Measurements from ENCODE around the gene PRDX1.
"Not testable (repeated sequence)": the region's sequence is repeated elsewhere in the genome, so short reads cannot be mapped to it uniquely, and the experiment has no call there.

The PRDX1 gene

DNA sequence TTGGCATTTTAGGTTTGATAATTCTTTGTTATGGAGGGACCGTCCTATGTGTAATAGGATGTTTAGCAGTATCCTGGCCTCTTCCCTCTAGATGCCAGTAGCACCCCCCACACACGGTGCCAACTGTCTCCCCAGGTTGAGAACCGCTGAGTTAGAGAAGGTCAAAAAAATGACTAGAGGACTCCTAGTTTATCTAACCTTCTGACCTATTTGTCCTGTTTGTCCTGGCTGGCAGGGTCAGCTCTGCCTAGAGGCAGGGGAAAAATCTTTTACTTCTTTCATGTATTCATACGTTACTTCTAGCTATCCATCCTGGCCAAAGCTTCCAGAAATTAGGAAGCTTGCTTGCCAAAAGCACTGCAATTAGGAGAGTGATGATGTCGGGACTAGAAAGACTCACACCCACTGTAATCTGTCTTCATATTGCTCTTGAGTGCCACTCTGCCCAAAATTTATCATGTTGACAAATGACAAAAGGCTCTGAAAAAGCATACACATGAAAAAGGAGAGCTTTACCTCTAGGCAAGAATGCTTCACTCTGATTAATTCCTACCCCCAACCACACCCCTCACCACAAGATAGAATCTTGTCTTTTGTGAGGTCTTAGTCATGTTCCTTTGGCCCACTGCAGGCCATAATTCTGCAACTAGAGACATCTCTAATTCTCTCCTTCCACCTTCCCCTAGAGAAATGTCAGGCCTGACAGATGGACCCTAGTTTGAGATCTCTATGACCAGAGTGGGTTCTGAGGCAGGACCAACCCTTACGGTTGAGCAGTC, 14.5 kb upstream of the PRDX1 start:
- DNase-seq: no peak

DNA sequence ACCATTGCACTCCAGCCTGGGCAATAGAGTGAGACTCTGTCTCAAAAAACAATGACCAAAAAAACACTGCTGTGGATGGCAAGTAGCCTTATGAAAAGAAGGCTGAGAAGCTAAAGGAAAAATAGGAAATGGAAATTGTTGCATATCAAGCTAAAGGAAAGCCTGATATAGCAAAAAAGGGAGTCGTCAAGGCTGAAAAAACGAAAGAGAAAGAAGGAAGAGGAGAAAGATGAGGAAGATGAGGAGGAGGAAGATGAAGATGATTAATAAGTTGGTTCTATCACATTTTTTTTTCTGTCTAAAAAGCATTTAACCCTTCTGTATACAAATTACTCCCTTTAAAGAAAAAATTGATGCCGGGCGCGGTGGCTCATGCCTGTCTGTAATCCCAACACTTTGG, 10.2 kb upstream of the PRDX1 start:
- DNase-seq: no peak

DNA sequence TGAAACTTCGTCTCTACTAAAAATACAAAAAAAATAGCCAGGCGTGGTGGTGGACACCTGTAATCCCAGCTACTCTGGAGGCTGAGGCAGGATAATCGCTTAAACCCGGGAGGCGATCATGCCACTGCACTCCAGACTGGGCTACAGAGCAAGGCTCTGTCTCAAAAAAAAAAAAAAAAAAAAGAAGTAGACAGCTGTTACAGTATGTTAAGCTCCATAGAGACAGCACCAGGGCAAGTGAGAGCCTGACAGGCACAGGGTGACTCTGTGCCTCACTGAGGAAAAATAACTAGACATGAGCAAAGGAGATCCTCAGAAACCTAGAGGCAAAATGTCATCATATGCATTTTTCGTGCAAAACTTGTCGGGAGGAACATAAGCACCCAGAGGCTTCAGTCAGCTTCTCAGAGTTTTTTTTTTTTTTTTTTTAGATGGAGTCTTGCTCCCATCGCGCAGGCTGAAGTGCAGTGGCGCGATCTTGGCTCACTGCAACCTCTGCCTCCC, 9.0 kb upstream of the PRDX1 start:
- no peak for DNase-seq

DNA sequence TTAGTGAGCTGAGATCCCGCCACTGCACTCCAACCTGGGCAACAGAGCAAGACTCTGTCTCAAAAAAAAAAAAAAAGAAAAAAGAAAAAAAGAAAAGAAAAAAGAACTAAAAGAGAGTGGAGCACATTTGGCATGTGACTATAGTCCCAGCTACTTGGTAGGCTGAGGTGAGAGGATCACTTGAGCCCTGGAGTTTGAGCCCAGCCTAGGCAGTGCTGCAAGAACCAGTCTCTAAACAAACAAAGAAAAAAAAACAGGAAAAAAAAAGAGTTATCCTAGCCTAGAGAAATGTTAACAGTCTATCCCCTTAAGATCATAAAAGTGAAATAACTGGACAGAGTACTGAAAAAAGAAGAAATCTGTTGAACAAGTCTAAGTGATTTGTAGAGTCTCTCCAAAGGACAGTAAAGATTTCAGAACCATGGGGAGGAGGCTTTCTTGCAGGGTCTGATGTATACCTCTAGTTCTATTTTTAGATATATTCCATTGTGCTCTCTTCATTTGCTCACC, 4.5 kb upstream of the PRDX1 start:
- DNase-seq: no peak

DNA sequence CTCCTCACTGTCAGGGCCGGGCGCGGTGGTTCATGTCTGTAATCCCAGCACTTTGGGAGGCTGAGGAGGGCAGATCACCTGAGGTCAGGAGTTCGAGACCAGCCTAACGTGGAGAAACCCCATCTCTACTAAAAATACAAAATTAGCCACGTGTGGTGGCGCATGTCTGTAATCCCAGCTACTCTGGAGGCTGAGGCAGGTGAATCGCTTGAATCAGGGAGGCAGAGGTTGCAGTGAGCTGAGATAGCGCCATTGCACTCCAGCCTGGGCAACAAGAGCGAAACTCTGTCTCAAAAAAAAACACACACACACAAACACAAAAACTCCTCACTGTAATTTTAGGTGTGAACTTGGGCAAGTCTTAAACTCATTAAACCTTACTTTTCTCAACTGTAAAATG, 2.3 kb upstream of the PRDX1 start:
- DNase-seq: not testable (repeated sequence)

DNA sequence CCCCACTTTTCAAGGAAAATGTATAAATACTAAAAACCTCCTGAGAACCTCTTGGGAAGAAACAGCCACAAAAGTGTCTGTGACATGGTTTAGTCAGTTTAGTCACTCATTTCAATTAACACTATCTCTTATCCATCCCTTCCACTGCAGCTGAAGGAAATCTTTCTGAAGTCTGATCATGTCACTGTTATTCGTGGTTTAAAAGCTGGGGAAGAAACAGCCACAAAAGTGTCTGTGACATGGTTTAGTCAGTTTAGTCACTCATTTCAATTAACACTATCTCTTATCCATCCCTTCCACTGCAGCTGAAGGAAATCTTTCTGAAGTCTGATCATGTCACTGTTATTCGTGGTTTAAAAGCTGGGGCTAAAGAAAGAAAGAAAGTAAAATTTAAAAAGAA, 1.8 kb upstream of the PRDX1 start:
- DNase-seq: not testable (repeated sequence)

DNA sequence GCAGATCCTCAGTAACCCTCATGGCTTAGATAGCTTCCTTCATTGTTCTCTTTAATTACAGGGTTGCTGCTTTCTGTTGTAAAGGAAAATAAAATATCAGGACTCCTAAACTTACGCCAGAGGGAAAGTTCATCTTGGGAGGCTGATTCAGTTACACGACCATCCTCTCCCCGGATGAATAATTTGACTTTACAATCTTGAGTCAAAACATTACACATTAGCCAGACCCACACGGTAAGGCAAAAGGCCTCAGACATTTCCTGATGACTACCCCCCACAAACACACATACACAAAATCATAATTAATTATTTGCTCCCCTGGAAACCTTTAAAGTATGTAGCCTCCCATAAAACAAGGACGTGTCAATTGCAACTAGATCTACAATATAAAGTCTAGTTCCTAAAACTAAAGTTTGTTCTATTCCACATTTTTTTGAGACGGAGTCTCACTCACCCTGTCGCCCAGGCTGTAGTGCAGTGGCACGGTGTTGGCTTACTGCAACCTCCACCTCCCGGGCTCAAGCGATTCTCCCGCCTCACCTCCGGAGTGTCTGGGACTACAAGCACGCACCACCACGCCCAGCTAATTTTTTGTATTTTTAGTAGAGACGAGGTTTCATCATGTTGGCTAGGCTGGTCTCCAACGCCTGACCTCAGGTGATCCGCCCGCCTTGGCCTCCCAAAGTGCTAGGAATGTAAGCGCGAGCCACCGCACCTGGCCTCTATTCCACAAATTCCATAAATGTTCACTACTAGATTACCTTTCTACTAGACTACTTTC, 830 bp upstream of the PRDX1 start:
- DNase-seq: no peak

DNA sequence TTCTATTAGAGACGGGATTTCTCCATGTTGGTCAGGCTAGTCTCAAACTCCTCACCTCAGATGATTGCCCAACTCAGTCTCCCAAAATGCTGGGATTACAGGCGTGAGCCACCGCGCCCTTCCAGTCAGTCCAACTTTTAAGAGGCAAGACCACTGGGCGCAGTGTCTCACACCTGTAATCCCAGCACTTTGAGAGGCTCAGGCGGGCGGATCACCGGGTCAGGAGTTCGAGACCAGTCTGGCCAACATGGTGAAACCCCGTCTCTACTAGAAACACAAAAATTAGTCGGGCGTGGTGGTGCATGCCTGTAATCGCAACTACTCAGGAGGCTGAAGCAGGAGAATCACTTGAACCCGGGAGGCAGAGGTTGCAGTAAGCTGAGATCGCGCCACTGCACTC, 1.9 kb downstream of the PRDX1 start:
- not testable (repeated sequence) for DNase-seq

DNA sequence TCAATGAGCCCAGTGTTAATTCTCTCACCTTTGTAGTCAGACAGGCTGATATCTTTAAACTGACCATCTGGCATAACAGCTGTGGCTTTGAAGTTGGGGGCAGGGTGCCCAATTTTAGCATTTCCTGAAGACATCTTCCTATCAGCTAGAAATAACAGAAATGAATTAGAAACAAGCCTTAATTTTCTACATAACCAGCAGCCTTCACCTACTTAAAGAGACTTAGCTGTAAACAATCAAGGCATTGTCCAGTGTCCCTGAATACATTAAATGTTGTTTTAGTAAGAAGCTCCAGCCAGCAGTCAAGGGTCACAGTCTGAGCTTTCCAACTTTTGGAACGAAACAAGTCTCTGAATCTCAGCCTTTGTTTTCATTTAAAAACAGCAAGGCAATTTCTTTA, 2.8 kb downstream of the PRDX1 start:
- DNase-seq: no peak

DNA sequence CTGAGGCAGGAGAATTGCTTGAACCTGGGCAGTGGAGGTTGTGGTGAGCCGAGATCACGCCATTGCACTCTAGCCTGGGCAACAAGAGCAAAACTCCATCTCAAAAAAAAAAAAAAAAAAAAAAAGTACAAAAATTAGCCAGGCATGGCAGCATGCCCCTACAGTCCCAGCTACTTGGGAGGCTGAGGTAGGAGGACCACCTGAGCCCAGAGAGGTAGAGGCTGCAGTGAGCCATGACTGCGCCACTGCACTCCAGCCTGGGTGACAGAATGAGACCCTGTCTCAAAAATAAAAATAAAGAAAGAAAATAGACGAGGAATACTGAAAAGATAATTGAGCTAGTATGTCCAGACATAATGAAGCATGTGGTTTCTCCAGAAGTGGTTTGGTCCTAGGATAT, 3.3 kb downstream of the PRDX1 start:
- not testable (repeated sequence) for DNase-seq

DNA sequence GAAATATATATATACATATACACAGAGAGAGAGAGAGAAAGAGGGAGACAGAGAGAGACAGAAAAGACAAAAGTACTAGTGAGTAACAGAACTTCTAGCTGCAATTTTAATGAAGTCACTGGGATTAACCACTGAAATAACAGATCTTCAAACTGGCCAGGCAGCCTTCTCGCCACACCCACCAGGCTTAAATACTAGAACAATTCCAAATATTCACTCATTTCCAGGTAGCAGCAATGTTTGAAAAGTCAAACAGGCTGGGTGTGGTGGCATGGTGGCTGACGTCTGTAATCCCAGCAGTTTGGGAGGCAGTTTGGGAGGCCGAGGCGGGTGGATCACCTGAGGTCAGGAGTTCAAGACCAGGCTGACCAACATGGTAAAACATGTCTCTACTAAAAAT, 5.2 kb downstream of the PRDX1 start:
- no peak for DNase-seq

DNA sequence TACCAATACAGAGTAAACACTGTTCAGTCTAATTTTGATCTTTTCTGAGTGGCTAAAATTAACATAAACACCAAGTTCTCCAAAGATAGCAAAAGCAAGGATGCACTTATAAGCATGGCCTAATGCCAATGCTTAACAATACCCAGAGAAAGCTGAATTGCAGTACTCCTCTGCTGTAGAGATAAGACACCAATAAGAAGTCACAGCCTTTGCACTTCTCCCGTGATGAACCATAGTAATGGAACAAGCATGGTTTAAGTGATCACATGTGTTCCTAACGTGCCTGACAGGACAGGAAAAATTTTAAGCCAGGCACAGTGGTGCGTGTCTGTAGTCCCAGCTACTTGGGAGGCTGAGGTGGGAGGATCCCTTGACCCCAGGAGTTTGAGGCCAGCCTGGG, 5.6 kb downstream of the PRDX1 start:
- DNase-seq: no peak

DNA sequence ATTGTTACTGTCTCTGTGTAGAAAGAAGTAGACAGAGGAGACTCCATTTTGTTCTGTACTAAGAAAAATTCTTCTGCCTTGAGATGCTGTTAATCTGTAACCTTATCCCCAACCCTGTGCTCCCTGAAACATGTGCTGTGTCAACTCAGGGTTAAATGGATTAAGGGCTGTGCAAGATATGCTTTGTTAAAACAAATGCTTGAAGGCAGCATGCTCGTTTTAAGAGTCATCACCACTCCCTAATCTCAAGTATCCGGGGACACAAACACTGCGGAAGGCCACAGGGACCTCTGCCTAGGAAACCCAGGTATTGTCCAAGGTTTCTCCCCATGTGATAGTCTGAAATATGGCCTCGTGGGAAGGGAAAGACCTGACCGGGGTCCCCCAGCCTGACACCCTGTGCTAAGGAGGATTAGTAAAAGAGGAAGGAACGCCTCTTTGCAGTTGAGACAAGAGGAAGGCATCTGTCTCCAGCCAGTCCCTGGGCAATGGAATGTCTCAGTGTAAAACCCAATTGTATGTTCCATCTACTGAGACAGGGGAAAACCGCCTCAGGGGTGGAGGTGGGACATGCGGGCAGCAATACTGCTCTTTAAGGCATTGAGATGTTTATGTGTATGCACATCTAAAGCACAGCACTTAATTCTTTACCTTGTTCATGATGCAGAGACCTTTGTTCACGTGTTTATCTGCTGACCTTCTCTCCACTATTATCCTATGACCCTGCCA, 8.0 kb downstream of the PRDX1 start:
- not testable (repeated sequence) for DNase-seq

DNA sequence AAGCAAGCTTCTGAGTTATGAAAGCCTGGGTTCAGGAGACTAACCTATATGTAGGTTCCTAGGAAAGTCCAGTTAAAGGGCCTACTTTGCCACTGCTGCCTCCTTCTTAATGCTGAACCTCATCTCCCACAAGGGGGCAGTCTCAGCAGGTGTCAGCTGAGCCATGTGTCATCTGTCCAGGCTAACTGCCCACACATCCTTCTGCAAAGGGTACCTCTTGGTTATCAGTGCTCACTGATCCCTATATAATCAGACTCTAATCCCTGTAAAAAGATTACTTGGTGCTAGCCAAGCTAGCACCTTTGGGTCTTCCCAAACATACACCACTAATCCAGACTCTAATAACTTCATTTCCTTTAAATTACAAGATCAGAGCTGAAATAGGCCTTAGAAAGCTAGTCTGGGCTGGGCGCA, 9.0 kb downstream of the PRDX1 start:
- peak; percentile 44 for DNase-seq

DNA sequence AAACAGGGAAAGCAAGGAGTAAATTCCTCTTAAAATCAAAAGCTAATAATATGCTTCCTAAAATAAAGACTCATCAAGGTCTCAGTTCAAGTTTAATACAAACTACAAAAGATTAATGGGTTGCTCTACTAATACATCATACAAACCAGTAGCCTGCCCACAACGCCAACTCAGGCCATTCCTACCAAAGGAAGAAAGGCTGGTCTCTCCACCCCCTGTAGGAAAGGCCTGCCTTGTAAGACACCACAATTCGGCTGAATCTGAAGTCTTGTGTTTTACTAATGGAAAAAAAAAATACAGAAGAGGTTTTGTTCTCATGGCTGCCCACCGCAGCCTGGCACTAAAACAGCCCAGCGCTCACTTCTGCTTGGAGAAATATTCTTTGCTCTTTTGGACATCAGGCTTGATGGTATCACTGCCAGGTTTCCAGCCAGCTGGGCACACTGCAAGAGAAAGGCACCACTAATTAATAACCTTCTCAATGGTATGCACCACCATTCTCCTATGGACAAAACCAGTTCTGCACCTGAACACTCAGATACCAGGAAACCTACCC, 10.6 kb downstream of the PRDX1 start:
- no peak for DNase-seq

DNA sequence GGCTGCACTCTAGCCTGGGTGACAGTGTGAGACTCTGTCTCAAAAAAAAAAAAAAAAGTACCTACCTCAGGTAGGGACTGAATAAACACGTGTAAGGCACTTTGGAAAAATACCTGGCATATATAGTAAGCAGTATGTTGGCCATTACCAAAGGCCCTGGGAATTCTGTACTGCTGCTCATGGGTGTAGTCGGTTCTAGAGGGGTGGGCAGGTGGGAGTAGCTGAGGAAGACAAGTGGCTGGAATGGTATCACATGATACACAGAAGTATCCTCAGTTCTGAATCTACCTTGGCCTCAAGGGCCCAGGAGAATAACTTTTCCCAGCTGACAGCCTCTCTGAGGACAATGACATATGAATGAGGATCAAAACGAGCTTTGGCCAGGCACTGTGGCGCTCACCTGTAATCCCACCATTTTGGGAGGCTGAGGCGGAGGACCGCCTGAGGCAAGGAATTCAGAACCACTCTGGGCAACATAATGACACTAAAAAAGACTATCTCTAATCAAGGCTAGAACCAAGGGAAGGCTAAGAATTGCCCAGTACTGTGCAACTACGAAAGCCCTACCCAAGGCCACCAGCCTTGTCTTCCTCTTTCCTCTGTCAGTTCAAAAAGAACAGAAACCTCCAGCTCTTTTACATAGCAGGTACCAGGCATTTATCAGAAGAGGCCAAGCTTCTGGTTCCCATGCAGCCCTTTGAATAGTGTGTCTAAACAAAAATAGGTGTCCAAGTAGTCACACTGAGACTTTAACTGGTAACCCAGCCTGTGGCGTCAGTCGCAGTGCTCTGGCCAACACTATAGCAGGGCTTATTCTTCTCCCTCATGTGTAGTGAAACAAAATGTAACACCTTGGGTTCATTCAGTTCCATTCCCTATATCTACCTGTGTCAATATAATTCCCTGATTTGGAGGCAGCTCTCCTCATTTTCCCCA, 11.4 kb downstream of the PRDX1 start:
- no peak for DNase-seq

DNA sequence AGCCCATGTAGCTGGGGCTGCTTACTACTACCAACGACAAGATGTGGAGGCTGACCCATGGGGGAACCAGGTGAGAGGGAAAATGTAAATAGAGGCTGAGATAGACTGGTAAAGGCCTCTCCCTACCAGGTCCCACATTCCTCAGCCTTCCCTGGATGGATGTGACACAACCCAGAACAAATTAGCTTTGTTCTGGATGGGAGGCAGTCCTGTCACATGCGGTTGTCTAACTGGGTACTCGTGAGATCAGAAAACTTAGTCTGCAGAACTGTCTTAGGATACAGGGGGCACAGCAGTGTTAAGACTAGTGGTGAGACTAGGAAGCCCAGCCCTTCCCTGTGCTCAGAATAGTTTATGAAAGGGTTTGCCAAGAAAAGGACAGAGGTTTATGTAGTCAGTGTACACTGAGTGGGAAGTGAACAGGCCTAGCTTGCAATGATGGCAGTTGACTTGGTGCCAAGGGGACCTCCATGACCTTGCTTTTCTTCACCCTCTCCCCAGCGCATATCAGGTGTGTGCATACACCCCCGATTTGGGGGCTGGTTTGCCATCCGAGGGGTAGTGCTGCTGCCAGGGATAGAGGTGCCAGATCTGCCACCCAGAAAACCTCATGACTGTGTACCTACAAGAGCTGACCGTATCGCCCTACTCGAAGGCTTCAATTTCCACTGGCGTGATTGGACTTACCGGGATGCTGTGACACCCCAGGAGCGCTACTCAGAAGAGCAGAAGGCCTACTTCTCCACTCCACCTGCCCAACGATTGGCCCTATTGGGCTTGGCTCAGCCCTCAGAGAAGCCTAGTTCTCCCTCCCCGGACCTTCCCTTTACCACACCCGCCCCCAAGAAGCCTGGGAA, 13.2 kb downstream of the PRDX1 start:
- no peak for DNase-seq

DNA sequence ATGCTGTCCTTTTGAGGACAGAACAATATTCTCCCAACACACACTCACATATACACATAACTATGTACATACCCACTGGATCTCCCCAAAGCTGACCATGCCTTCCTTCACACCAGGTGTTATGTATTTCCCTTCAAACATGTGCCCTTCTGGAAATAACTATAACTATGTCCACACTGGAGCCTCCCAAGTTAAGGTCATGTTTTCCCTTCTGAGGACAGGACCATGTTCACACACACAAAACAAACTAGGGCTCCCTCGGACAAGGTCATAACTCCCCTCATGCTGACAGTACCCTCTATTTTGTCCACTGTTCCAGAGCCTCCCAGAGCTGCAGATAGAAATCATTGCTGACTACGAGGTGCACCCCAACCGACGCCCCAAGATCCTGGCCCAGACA, 13.8 kb downstream of the PRDX1 start:
- DNase-seq: no peak

DNA sequence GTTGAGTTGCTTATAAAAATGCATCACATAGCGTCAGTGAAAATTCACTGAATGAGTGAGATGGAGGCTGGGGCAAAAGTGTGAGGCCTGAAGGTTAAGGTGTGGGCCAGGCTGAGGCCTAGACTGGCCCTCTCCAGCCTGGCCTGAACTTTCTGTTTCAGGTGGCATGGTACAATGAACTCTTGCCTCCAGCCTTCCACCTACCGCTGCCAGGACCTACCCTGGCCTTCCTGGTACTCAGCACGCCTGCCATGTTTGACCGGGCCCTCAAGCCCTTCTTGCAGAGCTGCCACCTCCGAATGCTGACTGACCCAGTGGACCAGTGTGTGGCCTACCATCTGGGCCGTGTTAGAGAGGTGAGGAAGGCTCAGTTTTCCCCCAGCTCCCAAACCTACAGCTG, 14.5 kb downstream of the PRDX1 start:
- no peak for DNase-seq

DNA sequence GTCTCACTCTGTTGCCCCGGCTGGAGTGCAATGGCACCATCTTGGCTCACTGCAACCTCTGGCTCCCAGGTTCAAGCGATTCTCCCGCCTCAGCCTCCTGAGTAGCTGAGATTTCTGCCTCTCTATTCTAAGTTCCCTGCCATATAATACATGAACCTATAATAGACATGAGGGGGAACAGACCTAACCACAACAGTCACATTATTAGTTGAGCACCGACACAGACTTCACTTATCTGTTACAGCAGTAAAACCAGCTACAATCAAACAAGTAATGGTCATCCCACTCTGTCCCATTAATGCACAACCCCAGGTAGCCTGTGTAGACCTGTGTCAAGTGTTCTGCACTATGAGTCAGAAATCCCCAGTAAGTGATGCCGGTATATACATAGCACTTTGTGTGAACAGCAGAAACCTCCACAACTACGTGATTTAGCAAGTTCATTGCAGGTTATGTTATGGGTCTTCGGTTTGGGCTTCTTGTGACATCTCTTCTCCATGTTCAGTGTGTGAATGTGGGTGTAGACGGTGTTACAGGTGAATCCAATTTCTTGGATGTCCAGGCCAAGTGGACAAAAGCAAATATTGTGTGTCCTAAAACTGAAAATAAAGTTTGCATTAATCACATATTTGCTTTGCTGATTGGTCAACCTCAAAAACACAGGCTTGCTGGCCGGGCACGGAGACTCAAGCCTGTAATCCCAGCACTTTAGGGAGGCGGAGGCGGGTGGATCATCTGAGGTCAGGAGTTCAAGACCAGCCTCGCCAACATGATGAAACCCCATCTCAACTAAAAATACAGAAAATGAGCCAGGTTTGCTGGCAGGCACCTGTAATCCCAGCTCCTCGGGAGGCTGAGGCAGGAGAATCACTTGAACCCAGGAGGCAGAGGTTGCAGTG, 18.0 kb downstream of the PRDX1 start:
- DNase-seq: no peak
